Right ventricle myocardium superior (tissue), 1 donor: ENCODE results near the gene CALU. TPM values are rescaled to one million over a fixed set of nuclear protein-coding genes. Genes with fewer than 3 reads are reported as not detected.

Source experiments
- ATAC-seq: fragments of 200-7000 bp; cut with Tn5 transposase; one replicate; pipeline ENCODE4 v1.9.1; 2020; ENCODE audit warnings: mild to moderate bottlenecking; ENCODE audit not compliant: poor library complexity
- DNase-seq: peaks from one replicate; pipeline ENCODE4 v3.0.0-alpha.2; 2020
- intact Hi-C: fragments of 100-400 bp; cut with DNase I; formaldehyde crosslinking; loops from one replicate; pipeline ENCODE4 v1.11.2; 2022
- total RNA-seq: library from RNA; stranded (reverse); fragmentation: NEBNext Ultra II Directional; extraction: Animal tissue kit (Norgen Biotek cat#: 25700); gene quantifications from one replicate; pipeline ENCODE4 v1.2.1, GENCODE V29; 2021
- donor health status: DM: no; HTN: yes; CAD: no; lungs with severe emphysema.

The CALU gene
- total RNA-seq, 1 donor from 2014 or later = 165 TPM

DNA sequence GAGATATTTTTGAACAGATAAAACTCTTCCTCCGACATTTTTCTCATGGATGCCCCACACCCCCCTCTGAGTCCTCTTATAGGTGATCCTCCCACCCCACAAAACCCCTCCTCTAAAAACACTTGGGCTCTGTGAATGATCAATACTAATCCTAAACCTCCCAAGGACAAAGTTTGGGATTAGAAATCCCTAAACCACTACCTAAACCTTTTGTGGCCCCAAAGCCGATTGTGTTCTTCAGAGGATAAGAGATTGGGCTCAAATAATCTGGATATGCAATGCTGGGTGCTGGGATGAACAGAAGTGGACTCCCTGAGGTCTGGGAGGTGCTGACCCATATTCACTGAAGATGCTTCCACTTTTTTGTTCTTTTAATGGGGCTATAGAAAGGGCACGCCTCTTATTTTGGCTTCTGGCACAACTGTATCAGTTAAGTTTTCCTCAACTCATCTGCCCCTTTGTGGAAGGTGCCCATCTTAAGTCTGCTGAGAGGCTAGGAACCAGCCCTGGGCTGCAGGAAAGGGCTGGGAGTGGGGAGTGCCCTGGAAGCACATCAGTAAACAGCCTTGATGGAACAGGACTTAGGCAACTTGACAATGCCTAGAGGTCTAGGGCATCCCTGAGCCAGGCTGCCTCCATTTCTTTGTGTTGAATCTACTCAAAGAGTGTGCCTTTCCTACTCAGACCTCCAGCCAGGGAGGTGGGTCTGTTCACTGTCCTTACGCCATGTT lies 36.8 kb downstream of the CALU start, which contains the start of gene OPN1SW:
OPN1SW (minus strand) TSS at position 51 of the 731 bp plus-strand sequence; CDS start at position 38, 13 bp downstream.
- intact Hi-C loops = no loop called here
- ATAC-seq = no peak

DNA sequence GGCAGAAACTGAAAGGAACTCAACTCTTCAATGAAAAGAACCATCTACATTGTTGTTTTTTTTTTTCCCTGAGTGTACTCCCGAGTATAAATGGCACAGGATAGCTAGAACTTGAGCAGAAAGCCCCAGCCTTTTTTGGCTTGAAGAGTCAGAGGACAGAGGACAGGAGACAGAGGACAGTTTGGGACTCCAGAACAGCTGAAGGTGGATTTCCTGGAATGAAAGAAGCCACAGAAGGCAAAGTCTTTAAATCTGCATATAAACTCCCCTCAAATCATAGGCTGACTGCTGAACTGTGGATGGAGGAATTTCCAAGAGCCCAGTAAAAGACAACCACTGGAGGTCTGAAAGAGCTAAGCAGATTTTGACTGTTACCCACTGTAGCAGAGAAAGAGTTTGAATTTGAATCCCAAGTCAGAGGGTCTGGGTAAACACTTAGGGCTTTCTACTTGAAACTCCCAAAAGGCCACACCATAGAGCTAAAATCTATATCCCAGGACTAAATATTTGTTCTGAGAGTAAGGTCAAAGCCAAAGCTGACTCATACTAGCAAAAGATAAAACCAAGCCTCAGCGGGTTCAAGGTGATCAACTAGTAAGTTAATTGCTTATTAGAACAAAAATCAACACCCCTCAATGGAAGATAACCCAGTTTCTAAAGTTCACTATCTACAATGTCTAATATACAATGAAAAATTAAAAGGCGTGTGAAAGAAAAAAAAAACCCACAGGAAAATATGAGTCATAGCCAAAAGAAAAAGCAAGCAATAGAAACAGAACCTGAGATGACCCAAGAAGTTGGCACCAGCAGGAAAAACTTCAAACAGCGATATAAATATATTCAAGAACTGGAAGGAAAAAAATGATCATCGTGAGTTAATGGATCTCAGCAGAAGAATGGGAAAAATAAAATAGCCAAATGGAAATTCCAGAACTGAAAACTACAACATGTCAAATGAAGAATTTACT lies 38.3 kb downstream of the CALU start:
- DNase-seq = no peak
- intact Hi-C loops = no loop called here
- ATAC-seq = no peak

More for the DNA sequence above, 36.8 kb downstream of the CALU start, which contains the start of gene OPN1SW:
- no peak for DNase-seq

DNA sequence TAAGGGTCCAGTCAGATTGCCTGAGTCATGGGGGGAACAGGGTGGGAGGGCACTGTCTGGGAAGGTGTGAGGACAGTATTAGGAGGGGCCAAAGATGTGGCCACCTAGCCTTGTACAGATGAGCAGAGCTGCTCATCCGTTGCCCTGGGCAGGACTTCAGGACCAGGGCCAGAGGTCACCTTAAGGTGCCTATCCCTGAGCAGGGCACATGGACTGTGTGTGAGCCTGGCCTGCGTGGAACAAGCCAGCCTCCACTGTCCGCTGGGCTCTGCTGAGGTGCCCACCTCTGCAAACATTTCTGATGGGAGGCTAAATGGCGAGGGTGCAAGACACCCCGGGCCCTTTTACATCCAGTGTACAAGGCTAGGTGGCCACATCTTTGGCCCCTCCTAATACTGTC lies 39.8 kb downstream of the CALU start:
- intact Hi-C loops = no loop called here
- DNase-seq = no peak

GRCh38 chr7:128781126-128781525 lies 42.0 kb downstream of the CALU start:
- no peak for DNase-seq
- ATAC-seq = peak; percentile 28
- intact Hi-C loops = no loop called here

More for the DNA sequence above, 39.8 kb downstream of the CALU start:
- no peak for ATAC-seq

DNA sequence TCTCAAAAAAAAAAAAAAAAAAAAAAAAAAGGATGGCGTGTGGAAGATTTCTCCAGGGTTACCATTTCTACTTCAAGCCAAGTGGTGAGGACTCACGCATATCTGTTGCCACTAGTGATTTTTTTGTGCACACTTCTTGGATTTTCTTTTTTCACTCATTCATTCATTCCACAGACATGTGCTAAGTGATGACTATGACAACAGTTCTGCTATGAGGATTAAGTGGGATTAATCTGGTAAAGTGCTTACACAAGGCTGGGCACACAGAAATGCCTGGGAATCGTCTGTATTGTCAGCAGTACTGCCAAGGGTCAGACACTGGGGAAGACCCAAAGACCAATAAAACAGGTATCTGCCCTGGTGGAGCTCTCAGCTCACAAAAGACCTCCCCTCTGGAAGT lies 42.7 kb downstream of the CALU start:
- ATAC-seq = no peak
- no peak for DNase-seq
- intact Hi-C loops = no loop called here

DNA sequence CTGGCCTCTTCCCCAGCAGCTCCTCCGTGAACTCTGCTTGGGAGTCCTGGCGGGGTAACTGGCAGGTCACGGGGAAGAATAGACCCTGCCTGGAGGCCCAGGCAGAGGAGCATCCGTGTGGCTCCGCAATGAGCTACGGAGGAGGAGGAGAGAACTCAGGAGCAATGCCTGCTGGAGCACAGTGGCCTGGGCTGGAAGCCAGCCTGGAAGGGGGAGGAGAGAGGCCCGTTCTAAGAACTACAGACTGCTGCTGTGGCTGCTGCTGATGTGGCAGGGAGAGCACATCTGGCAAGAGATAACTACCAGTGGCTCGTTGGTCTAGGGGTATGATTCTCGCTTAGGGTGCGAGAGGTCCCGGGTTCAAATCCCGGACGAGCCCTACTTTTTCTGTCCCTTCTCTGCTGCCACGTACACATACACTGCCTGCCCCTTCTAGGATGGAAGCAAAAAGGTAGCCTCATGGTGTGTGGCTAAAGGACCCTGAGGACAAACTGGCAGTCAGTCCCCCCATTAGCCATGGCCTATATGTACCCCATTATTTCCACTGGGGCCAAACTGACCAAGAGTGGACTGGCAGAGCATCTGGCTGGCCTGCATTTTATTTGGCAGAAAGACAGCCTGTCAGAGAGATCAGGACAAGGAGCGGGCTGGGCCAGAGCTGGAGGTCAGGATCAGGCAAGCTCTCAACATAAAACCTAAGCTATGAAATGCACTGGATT lies 44.1 kb downstream of the CALU start:
- intact Hi-C loops = no loop called here
- ATAC-seq (peak; percentile 97), DNase-seq (peak; percentile 92)

DNA sequence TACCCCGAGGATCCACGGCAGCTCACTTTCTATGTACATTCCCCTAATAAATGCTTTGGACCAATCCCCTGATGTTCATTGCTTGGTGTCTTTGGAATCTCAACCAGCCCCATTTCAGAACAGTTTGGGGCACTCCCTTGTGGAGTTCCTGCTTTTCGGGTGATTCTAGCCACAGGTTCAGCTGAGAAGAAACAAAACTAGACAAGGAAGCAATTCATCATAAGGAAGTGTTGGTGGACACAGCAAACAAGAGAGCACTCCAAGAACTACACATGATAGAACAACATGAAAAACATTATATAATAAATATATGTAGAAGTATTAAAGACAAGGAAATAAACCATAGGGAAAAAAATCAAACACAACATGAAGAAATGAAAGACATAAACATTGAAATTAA lies 46.6 kb downstream of the CALU start:
- intact Hi-C loops = no loop called here
- ATAC-seq (no peak), DNase-seq (no peak)

DNA sequence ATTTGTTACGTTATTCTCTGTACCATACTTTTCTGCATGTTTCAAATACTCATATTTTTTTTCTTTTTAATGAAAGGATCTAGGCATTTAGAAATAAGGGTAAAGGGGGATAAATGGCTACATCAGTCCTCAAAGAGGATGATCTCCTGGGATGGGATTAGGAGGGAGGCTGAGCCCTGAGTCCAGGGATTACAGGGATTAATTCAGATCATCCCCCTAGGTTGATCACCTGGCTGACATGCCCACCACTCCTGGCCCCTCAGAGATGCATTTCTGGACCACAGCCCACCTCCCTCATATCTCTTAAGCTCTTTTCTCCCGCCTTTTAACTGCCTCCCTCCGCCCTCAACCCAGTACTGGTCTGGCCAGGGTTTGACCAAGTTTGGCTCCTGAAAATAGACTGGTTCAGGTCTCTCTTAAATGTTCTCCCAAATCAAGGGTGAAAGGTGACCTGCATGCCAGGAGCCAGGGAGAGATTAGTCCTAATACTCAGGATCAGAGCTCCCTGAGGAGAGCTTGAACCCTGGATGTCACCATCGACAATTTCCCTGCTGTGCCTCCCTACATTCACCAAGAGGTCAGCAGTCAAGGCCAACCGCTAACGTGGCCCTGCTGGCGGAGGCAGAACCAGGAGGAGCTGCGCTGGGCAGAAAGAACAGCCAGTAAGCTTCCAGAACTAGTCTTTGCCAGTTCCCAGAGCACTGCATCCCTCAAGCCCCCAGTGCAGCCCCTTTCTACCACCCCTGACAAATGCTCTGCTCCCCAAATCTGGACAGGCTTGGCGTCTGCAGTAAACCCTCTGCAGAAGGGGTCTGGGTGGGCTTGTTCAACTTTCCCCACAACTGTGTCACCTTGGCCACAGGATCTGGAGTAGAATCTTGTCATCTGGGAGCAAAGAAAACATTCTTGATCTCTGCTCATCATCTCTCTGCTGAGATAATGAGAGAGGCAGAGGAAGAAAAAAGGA lies 49.6 kb downstream of the CALU start:
- intact Hi-C loops = no loop called here
- ATAC-seq = no peak

DNA sequence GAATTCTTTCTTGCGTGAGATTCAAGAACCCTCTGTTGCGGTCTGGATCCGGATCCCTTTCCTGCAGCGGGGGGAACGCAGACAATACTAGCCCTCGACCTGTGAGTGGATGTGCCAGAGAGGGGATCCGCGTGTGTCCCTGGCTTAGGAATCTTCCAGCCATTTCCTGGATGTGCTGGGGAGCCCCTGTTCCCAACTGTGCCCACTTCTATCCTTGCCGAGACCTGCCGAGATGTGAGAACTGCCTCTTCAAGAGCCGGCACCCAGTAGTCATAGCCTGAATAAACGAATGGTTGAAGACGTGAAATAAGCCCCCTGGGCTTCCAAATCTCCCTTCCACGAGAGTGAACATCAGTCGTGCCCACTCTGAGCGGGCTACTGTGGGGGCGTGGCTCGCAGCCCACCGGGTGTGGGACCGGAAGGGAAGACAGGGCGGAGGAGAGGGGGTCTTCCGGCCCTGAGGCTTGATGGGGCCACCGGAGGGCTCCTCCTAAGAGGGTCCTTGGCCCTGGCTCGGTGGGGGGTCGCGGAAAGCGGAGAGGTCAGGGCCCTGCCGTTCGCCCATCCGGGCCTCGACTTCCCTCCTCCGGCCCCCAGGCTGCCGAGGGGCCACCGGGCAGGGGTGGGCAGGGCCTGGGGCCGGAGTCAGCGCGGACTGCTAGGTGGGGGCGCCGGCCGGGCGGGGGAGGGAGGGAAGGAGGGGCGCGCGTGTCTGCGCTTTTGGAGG lies 51.3 kb downstream of the CALU start:
- DNase-seq = no peak
- intact Hi-C loops = loop anchor here (5.0 kb wide), 1 partner anchor 42 kb away; the partner anchor contains the start of gene FLNC
- peak; percentile 30 for ATAC-seq

More for the DNA sequence above, 49.6 kb downstream of the CALU start:
- no peak for DNase-seq

DNA sequence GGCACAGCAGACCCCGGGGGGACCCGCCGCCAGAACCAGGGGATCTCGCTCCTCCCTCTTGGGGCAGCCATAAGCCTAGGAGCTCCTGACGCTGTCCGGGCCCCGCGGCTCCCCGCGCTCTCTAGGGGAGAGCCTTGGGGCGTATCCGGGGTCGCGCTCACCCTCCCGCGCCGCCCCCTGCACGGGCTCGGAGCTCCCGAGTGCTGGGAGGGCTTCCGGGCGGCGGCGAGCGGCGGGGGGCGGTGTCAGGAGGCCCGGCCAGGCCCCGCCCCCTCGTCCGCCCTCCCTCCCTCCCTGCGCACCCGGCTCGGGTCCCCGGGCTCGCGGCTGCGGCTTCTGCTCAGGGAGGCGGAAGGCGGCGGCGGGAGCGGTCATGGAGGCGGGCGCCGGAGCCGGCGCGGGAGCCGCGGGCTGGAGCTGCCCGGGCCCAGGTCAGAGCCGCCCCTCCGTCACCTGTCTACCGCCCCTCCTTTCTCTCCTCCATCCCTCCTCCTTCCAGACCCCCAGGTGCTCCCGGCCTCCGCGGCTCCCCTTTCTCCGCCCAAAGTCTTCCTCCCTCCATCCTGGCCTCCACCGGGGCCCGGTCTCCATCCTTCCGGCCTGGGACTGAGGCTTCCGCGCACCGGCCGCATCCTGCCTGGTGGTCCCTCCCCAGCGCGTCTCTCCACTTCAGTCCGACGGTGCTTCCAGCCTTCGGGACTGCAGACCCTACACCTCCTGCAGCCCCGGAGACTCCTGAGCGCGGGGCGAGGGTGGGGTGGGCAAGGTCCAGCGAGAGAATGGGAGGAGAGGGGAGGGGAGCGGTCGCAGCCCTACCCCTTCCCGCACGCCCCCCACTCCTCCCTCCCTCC lies 52.2 kb downstream of the CALU start, which contains the start of gene CCDC136:
CCDC136 (plus strand) TSS at position 848 of the 851 bp plus-strand sequence. CDS start 444 bp downstream, outside the sequence.
- intact Hi-C loops = loop anchor here (5.0 kb wide), 1 partner anchor 41 kb away; the partner anchor contains the start of gene FLNC
- DNase-seq (peak; percentile 88), ATAC-seq (peak; percentile 94)

DNA sequence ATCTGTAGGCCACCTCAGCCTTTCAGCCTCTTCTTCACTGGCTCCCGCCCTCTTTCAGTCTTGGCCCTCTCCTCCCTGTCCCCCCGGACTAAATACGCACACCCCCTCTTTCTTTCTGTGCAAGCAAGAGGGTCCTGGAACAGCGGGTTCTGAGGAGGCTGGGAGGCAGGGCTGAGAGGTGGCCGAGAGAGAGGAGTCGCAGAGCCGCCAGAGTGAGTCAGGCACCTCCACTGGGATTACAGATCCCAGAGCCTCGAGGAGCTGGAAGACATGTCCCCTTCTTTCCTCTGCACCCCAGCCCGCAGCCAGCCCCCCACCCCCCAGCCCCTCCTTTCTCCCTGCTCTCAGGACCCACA lies 52.8 kb downstream of the CALU start:
- DNase-seq = no peak
- ATAC-seq = no peak
- intact Hi-C loops = loop anchor here (5.0 kb wide), 1 partner anchor 40 kb away; the partner anchor contains the start of gene FLNC

GRCh38 chr7:128792471-128793180 lies 53.5 kb downstream of the CALU start:
- ATAC-seq = peak; percentile 10
- intact Hi-C loops = loop anchor here (5.0 kb wide), 1 partner anchor 40 kb away; the partner anchor contains the start of gene FLNC
- DNase-seq = no peak

DNA sequence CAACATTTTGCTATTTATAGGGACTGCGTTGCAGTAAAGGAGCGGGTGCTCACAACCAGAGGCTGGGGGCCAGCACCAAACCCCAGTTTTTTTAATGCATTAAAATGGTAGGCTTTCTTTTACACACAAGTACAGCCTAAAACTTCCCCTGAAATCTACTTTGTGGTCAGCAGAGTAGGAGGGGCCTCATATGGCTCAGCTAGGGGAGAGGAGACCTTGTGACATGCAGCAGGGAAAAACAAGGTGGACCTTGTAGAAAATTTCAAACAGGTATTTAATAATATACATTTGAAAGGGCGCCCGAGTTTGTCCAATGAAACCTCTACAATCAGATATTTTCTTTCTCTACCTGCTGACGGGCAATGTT lies 54.0 kb downstream of the CALU start:
- ATAC-seq (no peak), DNase-seq (no peak)
- intact Hi-C loops = loop anchor here (5.0 kb wide), 1 partner anchor 39 kb away; the partner anchor contains the start of gene FLNC

DNA sequence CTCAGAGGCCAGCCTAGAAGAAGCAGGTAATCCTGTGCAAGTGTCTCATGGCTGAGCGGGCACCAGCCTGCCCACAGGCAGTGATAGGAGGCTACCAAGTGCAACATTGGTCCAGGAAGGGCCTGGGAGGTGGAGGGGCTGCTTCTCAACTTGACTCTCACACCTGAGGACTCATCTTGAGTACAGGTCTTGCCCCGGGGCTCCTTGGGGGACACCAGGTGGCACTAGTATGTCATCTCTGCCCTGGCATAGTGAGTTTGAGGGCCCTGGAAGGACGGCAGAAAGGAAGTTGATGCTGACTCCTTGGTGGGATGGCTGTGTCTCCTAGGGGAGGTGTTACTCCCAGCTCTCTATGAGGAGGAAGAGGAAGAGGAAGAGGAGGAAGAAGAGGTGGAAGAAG lies 54.9 kb downstream of the CALU start:
- ATAC-seq (no peak), DNase-seq (no peak)
- intact Hi-C loops = loop anchor here (5.0 kb wide), 1 partner anchor 38 kb away; the partner anchor contains the start of gene FLNC

DNA sequence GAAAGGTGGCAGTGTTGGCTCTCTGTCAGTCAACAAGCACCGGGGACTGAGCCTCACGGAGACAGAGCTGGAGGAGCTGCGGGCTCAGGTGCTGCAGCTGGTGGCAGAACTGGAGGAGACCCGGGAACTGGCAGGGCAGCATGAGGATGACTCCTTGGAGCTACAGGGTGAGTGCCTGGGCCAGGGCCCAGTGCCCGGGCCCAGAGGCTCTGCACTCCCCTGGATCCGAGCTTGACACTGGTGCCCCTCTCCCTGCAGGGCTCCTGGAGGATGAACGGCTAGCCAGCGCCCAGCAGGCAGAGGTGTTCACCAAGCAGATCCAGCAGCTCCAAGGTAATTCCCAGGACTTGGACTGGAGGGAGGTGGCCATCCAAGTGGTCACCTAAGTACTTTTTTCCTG lies 55.3 kb downstream of the CALU start:
- DNase-seq = no peak
- intact Hi-C loops = loop anchor here (5.0 kb wide), 1 partner anchor 38 kb away; the partner anchor contains the start of gene FLNC
- ATAC-seq = no peak
